Keratinocyte (primary cell): ENCODE results near the gene UBE2E1.

Source experiments
- CTCF ChIP-seq, 3 experiments: IDR thresholded peaks in 1 of 3; conservative IDR thresholded peaks in 1 of 3; optimal IDR thresholded peaks in 1 of 3; 2 replicates in 2 of 3; 3 replicates in 1 of 3; pipeline versions ENCODE3 to v1.5.1; 2011; ENCODE audit warnings: low read length in 3 of 3, mild to moderate bottlenecking in 3 of 3, moderate library complexity in 2 of 3, control low read depth in 1 of 3, inconsistent platforms in 1 of 3; ENCODE audit not compliant: insufficient read depth in 2 of 3; ENCODE audit errors: extremely low read depth in 1 of 3
- EZH2 ChIP-seq: IDR thresholded peaks from one replicate; pipeline ENCODE4 v1.6.1; 2012; ENCODE audit warnings: inconsistent platforms, mild to moderate bottlenecking, low read length, moderate library complexity

GRCh38 chr3:23791678-23792077 is 14.1 kb upstream of the UBE2E1 start:
- TF ChIP-seq CTCF (optimal IDR thresholded peaks at IDR 0.05 in 1 of 3, IDR thresholded peaks at IDR 0.05 in 1 of 3, conservative IDR thresholded peaks at IDR 0.05 in 1 of 3; ENCODE audit: extremely low read depth in 1 of 3, insufficient read depth in 2 of 3, low read length in 3 of 3) (no peak), EZH2 (no peak)
